OCI-LY1 (cell line): ENCODE measurements around the gene EYA2.

Source experiments
- H2AFZ ChIP-seq: fragments of 200-600 bp; sonication (generic), shearing (Covaris generic); 2 replicates; pipeline ENCODE4 v1.6.0; 2014; ENCODE audit warnings: antibody characterized with exemption, mild to moderate bottlenecking, low read length
- H3F3A ChIP-seq: fragments of 200-600 bp; sonication (generic), shearing (Covaris generic); 2 replicates; pipeline ENCODE4 v1.6.0; 2014; ENCODE audit warnings: mild to moderate bottlenecking, antibody characterized with exemption, low read length, moderate library complexity; ENCODE audit not compliant: insufficient read depth
- H3K27ac ChIP-seq: fragments of 200-600 bp; sonication (generic); 2 replicates; pipeline ENCODE4 v1.5.1; 2014; ENCODE audit warnings: low read length, mixed run types, mild to moderate bottlenecking, low read depth; ENCODE audit not compliant: poor library complexity, severe bottlenecking
- H3K27me3 ChIP-seq: fragments of 200-600 bp; sonication (generic); 2 replicates; pipeline ENCODE4 v1.6.0; 2014; ENCODE audit warnings: antibody characterized with exemption, mild to moderate bottlenecking, low read length, moderate library complexity; ENCODE audit not compliant: insufficient read depth
- H3K36me3 ChIP-seq: fragments of 200-600 bp; sonication (generic); 2 replicates; pipeline ENCODE4 v1.6.1; 2014; ENCODE audit warnings: mild to moderate bottlenecking, antibody characterized with exemption, low read length, moderate library complexity, mixed read lengths; ENCODE audit not compliant: insufficient read depth
- H3K4me1 ChIP-seq: fragments of 200-600 bp; sonication (generic); 2 replicates; pipeline ENCODE4 v1.5.1; 2014; ENCODE audit warnings: mild to moderate bottlenecking, low read length, moderate library complexity; ENCODE audit not compliant: insufficient read depth, severe bottlenecking
- H3K4me2 ChIP-seq: fragments of 200-600 bp; sonication (generic), shearing (Covaris generic); 2 replicates; pipeline ENCODE4 v1.6.1; 2014; ENCODE audit warnings: low read length
- H3K4me3 ChIP-seq: fragments of 200-600 bp; sonication (generic); 2 replicates; pipeline ENCODE4 v1.5.1; 2014; ENCODE audit warnings: low read length, low read depth, mild to moderate bottlenecking, mixed read lengths; ENCODE audit not compliant: poor library complexity, severe bottlenecking
- H3K79me2 ChIP-seq: fragments of 200-600 bp; shearing (Covaris generic); 2 replicates; pipeline ENCODE4 v1.6.1; 2016; ENCODE audit warnings: mixed run types, low read length, mixed read lengths; ENCODE audit not compliant: insufficient read depth
- H3K9ac ChIP-seq: fragments of 200-600 bp; sonication (generic), shearing (Covaris generic); 2 replicates; pipeline ENCODE4 v1.6.1; 2014; ENCODE audit warnings: mild to moderate bottlenecking, low read length, mixed read lengths
- H3K9me2 ChIP-seq: fragments of 200-600 bp; sonication (generic), shearing (Covaris generic); 2 replicates; pipeline ENCODE4 v1.6.1; 2014; ENCODE audit warnings: low read depth, mild to moderate bottlenecking, low read length, mixed read lengths
- H3K9me3 ChIP-seq: fragments of 200-600 bp; shearing (Covaris generic); 2 replicates; pipeline ENCODE4 v1.6.1; 2014; ENCODE audit warnings: low read length, mixed read lengths
- H4K20me1 ChIP-seq: fragments of 200-600 bp; sonication (generic), shearing (Covaris generic); 2 replicates; pipeline ENCODE4 v1.6.0; 2016; ENCODE audit warnings: mild to moderate bottlenecking, low read length; ENCODE audit not compliant: insufficient read depth
- EZH2 ChIP-seq: fragments of 200-600 bp; sonication (generic), shearing (Covaris generic); IDR thresholded peaks from 2 replicates; pipeline ENCODE4 v1.8.0; 2017; ENCODE audit warnings: borderline replicate concordance, mixed run types, mild to moderate bottlenecking, antibody characterized with exemption, low read length, moderate library complexity, mixed read lengths
- TF ChIP-seq, protein P1 (sequence below): fragments of 200-600 bp; sonication (generic), shearing (Covaris generic); IDR thresholded peaks from 2 replicates; pipeline ENCODE4 v1.5.1; 2017; ENCODE audit warnings: mild to moderate bottlenecking, antibody characterized with exemption, low read length, moderate library complexity, mixed read lengths

Gene EYA2

DNA sequence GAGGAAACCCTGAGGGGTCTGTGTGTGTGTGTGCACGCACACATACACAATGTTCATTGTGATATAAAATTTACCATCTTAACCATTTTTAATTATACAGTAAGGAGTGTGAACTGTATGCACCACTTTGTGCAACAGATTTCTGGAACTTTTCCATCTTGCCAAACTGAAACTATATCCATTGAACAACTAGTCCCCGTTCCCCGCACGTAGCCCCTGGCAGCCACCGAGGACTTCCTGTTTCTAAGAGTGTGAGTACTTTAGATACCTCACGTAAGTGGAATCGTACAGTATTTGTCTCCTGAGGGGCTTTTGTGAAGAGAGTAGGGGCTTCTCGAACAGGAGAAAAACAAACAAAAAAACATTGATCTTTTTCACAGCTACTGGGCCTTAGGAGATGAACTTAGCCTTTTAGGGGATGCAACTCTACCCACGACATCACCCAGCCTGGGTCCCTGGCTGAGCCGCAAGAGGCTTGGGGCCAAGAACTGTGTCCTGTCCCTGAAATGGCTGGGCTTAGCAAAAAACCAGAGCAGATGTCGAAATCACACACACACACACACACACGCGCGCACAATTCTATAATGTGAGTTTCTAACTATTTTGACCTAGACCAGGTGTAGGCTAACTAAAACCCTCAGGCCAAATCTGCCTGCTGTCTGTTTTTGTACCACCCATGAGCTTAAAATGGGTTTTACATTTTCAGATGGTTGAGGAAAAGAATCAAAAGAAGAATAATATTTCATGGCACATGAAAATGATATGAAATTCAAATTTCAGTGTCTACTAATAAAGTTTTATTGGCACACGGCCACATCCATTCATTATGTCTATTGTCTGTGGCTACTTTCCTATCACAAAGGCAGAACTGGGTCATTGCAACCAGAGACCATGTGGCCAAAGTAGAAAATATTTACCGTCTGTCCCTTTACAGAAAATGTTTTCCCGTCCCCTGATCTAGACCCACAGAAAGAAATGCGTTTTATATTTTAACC lies 144.2 kb downstream of the EYA2 start:
- Histone ChIP-seq H3K9me2 (no peaks in the 10 kb centered on the region), H3K4me2 (no peak overlapping the region), H3F3A (no peaks in the 10 kb centered on the region), H3K27me3 (0 out of 2 replicates have a peak, but pooled peaks cover 10% of the 10 kb centered on the region), H3K9ac (no peak overlapping the region), H3K9me3 (no peaks in the 10 kb centered on the region), H3K4me1 (no peaks in the 10 kb centered on the region), H3K36me3 (no peaks in the 10 kb centered on the region), H2AFZ (no peak overlapping the region), H3K27ac (no peak overlapping the region), H3K4me3 (no peak overlapping the region), H4K20me1 (no peaks in the 10 kb centered on the region), H3K79me2 (no peaks in the 10 kb centered on the region)
- TF ChIP-seq EZH2: no peak
- TF ChIP-seq, protein P1, sequence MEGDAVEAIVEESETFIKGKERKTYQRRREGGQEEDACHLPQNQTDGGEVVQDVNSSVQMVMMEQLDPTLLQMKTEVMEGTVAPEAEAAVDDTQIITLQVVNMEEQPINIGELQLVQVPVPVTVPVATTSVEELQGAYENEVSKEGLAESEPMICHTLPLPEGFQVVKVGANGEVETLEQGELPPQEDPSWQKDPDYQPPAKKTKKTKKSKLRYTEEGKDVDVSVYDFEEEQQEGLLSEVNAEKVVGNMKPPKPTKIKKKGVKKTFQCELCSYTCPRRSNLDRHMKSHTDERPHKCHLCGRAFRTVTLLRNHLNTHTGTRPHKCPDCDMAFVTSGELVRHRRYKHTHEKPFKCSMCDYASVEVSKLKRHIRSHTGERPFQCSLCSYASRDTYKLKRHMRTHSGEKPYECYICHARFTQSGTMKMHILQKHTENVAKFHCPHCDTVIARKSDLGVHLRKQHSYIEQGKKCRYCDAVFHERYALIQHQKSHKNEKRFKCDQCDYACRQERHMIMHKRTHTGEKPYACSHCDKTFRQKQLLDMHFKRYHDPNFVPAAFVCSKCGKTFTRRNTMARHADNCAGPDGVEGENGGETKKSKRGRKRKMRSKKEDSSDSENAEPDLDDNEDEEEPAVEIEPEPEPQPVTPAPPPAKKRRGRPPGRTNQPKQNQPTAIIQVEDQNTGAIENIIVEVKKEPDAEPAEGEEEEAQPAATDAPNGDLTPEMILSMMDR: no peak

DNA sequence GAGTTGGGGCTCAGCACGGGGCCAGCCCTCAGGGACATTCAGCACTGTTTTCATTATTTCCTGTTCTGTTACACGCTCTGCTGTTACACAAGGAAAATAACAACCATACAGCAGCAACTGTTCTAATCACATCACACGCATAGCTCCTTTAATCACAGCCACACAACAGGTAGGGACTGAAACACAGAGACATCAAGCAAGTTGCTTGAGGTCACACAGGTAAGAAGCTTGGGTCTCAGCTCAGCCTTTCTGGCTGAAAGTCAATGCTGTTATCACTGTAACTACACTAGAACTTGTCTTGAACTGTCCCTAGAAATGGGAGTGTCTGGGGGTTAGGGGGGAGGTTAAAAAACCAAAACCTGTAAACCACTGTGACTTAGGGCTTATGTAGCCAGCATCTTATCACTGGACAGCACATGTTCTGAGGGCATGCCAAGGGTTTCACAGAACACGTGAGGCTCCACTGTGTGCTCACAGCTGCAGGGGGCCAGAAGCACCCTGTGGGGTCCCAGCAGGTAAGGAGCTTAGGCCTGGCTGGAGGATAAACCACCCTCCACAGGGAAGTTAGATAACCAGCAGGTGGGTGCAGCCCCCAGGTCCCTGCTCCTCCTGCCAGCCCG lies 146.0 kb downstream of the EYA2 start:
- H3K9ac ChIP-seq: no peak overlapping the region
- H3K9me3 ChIP-seq: no peaks in the 10 kb centered on the region
- no peak for TF ChIP-seq EZH2
- TF ChIP-seq, protein P1: no peak
- H2AFZ ChIP-seq: no peak overlapping the region
- no peak overlapping the region for H3K4me3 ChIP-seq
- no peak overlapping the region for H3K4me2 ChIP-seq
- H3K9me2 ChIP-seq: no peaks in the 10 kb centered on the region
- no peaks in the 10 kb centered on the region for H3K4me1 ChIP-seq
- no peaks in the 10 kb centered on the region for H4K20me1 ChIP-seq
- H3K27ac ChIP-seq: no peak overlapping the region
- no peaks in the 10 kb centered on the region for H3F3A ChIP-seq
- no peaks in the 10 kb centered on the region for H3K79me2 ChIP-seq
- 0 out of 2 replicates have a peak, but pooled peaks cover 10% of the 10 kb centered on the region for H3K27me3 ChIP-seq
- H3K36me3 ChIP-seq: no peaks in the 10 kb centered on the region

DNA sequence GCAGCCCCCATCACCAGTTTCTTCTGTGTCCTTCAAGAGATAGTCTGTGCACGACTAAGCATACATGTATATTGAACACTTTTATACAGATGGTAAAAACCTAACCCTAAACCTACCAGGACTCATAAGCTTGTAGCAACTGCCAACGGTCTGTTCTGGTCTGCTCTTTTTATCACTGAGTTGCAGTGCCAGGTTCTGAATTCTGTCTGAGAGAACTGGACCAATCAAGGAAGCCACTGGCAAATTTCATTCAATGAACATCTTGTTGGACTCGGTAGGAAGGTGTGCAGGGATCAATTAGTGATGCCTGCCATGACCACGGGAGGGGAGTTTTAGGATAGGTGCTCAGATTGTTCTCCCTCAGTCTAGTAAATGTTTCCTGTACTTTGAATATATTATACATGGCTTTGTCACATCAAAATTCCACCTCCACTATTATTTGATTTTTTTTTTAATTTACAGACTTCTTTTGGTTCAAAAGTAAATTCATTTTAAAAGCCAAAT lies 146.8 kb downstream of the EYA2 start:
- H3K79me2 ChIP-seq: no peaks in the 10 kb centered on the region
- TF ChIP-seq, protein P1: no peak
- no peak for TF ChIP-seq EZH2
- H3K9me2 ChIP-seq: no peaks in the 10 kb centered on the region
- no peaks in the 10 kb centered on the region for H3K36me3 ChIP-seq
- H4K20me1 ChIP-seq: no peaks in the 10 kb centered on the region
- no peak overlapping the region for H3K4me3 ChIP-seq
- no peaks in the 10 kb centered on the region for H3K4me1 ChIP-seq
- no peak overlapping the region for H2AFZ ChIP-seq
- 0 out of 2 replicates have a peak, but pooled peaks cover 10% of the 10 kb centered on the region for H3K27me3 ChIP-seq
- H3K4me2 ChIP-seq: no peak overlapping the region
- no peak overlapping the region for H3K9ac ChIP-seq
- H3F3A ChIP-seq: no peaks in the 10 kb centered on the region
- no peaks in the 10 kb centered on the region for H3K9me3 ChIP-seq
- H3K27ac ChIP-seq: no peak overlapping the region
